HepG2 (cell line): Measurements from ENCODE around the gene CLEC16A. TPM values are rescaled to one million over a fixed set of nuclear protein-coding genes. Genes with fewer than 3 reads are reported as not detected.

Experiments
- FOXO1 ChIP-seq: sonication (generic); formaldehyde crosslinking; IDR thresholded peaks from 2 replicates; pipeline ENCODE4 v1.4.0; 2020; ENCODE audit warnings: missing genetic modification reagents
- HMG20A ChIP-seq: IDR thresholded peaks from 2 replicates; pipeline ENCODE4 v1.6.1; 2016; ENCODE audit warnings: borderline replicate concordance
- IKZF1 ChIP-seq: fragments of 450-650 bp; IDR thresholded peaks from 2 replicates; pipeline ENCODE4 v1.7.1; 2016
- KDM2A ChIP-seq: sonication (generic); formaldehyde crosslinking; IDR thresholded peaks from 2 replicates; pipeline ENCODE4 v1.4.0; 2020; ENCODE audit warnings: low read depth, missing genetic modification reagents, borderline replicate concordance
- KDM5A ChIP-seq: fragments of 200-600 bp; sonication (generic); IDR thresholded peaks from 2 replicates; pipeline ENCODE4 v1.7.0; 2018; ENCODE audit warnings: antibody characterized with exemption, mild to moderate bottlenecking, low read length, borderline replicate concordance
- MTF1 ChIP-seq: sonication (generic); formaldehyde crosslinking; IDR thresholded peaks from 2 replicates; pipeline ENCODE4 v1.5.0; 2020; ENCODE audit warnings: missing genetic modification reagents
- TRIM24 ChIP-seq: sonication (generic); formaldehyde crosslinking; IDR thresholded peaks from 2 replicates; pipeline ENCODE4 v1.8.0; 2022; ENCODE audit warnings: mild to moderate bottlenecking, missing genetic modification reagents
- ZNF407 ChIP-seq: sonication (generic); formaldehyde crosslinking; IDR thresholded peaks from one replicate; pipeline ENCODE4 v1.5.1; 2020; ENCODE audit warnings: mild to moderate bottlenecking, missing genetic modification reagents; ENCODE audit errors: not compliant biosample characterization
- ZNF598 ChIP-seq: sonication (generic); formaldehyde crosslinking; IDR thresholded peaks from 2 replicates; pipeline ENCODE4 v1.5.1; 2020; ENCODE audit warnings: mild to moderate bottlenecking, missing genetic modification reagents, borderline replicate concordance
- polyA plus RNA-seq, 8 experiments: library from polyadenylated mRNA; depleted of rRNA in 3 of 8; stranded (reverse) in 7 of 8; unstranded in 1 of 8; fragments of >200 nt; fragmentation: Illumina TruSeq in 4 of 8; extraction: Trizol in 4 of 8; gene quantifications; 2 replicates each; pipeline versions ENCODE4 v1.2.1 to v1.2.3, GENCODE V29; 2011 to 2016; ENCODE audit warnings: low read depth in 4 of 8, missing spikeins in 1 of 8, mixed read lengths in 1 of 8; ENCODE audit not compliant: insufficient read depth in 1 of 8
- total RNA-seq, 5 experiments: library from RNA; depleted of rRNA; stranded (reverse); fragments of >200 nt; fragmentation: Illumina TruSeq; extraction: Trizol; gene quantifications; 2 replicates each; pipeline ENCODE4 v1.2.3, GENCODE V29; 2016; ENCODE audit warnings: low read depth in 1 of 5
- TF ChIP-seq, protein P1 (sequence below): sonication (generic); formaldehyde crosslinking; conservative IDR thresholded peaks from 2 replicates; pipeline ENCODE4 v1.8.0; 2022; ENCODE audit warnings: low read depth, missing genetic modification reagents
- TF ChIP-seq, protein P2 (sequence below): sonication (generic); formaldehyde crosslinking; IDR thresholded peaks from 2 replicates; pipeline ENCODE4 v1.5.0; 2020; ENCODE audit warnings: mild to moderate bottlenecking, missing genetic modification reagents, borderline replicate concordance
- TF ChIP-seq, protein P3 (sequence below): sonication (generic); formaldehyde crosslinking; IDR thresholded peaks from 2 replicates; pipeline ENCODE4 v1.4.0; 2020; ENCODE audit warnings: missing genetic modification reagents, borderline replicate concordance

The CLEC16A gene
- total and polyA plus RNA-seq, 2 of the 13 experiments (the other 11 are each of a cell fraction or from before 2014, with no cell fraction given) = 8.5 to 10.3 TPM

DNA sequence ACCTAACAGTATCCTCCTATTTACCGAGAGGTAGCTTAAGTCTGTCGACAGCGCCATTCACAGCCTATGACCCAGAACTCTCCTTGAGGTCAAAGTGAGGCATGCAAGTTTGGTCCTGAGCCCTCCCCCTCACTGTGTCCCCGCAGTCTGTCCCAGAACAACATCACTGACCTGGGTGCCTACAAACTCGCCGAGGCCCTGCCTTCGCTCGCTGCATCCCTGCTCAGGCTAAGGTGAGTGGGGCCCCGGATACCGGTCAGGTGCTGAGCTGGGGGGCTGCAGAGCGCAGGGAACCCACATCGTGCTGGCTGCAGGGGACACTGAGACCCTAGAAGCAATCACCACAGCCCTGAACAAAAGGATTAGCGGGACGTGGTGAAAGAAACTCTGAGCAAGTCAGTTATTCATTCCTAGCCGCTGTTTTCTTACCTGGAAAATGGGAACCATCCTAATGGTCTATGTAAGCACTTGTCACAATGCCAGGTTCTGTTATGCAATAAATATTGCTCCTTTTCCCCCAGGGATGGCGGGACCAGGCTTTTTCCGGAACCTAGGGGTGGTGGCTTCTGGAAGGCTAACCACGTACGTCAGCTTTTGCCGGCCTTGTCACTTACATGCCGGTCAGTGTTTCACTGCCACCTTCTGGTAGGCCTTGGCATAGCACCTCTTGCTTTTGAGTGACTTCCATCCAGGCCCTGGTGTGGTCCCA is 25.9 kb upstream of the CLEC16A start (continued):
- TF ChIP-seq ZNF407 (no peak), ZNF598 (CRISPR knock-in tag) (peak; percentile 74; the same call in 1 of the 2 replicates), TRIM24 (CRISPR knock-in tag) (no peak), KDM2A (CRISPR knock-in tag) (peak; percentile 90), FOXO1 (CRISPR knock-in tag) (peak; percentile 39; the same call in 1 of the 2 replicates), KDM5A (no peak), HMG20A (CRISPR knock-in tag) (0 out of 2 replicates have a peak, but pooled peaks have one; percentile 53), MTF1 (CRISPR knock-in tag) (no peak), IKZF1 (no peak)
- TF ChIP-seq, protein P1, sequence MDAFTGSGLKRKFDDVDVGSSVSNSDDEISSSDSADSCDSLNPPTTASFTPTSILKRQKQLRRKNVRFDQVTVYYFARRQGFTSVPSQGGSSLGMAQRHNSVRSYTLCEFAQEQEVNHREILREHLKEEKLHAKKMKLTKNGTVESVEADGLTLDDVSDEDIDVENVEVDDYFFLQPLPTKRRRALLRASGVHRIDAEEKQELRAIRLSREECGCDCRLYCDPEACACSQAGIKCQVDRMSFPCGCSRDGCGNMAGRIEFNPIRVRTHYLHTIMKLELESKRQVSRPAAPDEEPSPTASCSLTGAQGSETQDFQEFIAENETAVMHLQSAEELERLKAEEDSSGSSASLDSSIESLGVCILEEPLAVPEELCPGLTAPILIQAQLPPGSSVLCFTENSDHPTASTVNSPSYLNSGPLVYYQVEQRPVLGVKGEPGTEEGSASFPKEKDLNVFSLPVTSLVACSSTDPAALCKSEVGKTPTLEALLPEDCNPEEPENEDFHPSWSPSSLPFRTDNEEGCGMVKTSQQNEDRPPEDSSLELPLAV (CRISPR knock-in tag) = no peak
- TF ChIP-seq, protein P2, sequence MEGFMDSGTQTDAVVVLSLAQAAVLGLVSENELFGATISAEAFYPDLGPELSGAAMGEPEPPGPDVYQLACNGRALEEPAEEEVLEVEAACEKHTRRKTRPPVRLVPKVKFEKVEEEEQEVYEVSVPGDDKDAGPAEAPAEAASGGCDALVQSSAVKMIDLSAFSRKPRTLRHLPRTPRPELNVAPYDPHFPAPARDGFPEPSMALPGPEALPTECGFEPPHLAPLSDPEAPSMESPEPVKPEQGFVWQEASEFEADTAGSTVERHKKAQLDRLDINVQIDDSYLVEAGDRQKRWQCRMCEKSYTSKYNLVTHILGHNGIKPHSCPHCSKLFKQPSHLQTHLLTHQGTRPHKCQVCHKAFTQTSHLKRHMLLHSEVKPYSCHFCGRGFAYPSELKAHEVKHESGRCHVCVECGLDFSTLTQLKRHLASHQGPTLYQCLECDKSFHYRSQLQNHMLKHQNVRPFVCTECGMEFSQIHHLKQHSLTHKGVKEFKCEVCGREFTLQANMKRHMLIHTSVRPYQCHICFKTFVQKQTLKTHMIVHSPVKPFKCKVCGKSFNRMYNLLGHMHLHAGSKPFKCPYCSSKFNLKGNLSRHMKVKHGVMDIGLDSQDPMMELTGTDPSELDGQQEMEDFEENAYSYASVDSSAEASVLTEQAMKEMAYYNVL (CRISPR knock-in tag) = peak; percentile 71; the same call in 1 of the 2 replicates
- TF ChIP-seq, protein P3, sequence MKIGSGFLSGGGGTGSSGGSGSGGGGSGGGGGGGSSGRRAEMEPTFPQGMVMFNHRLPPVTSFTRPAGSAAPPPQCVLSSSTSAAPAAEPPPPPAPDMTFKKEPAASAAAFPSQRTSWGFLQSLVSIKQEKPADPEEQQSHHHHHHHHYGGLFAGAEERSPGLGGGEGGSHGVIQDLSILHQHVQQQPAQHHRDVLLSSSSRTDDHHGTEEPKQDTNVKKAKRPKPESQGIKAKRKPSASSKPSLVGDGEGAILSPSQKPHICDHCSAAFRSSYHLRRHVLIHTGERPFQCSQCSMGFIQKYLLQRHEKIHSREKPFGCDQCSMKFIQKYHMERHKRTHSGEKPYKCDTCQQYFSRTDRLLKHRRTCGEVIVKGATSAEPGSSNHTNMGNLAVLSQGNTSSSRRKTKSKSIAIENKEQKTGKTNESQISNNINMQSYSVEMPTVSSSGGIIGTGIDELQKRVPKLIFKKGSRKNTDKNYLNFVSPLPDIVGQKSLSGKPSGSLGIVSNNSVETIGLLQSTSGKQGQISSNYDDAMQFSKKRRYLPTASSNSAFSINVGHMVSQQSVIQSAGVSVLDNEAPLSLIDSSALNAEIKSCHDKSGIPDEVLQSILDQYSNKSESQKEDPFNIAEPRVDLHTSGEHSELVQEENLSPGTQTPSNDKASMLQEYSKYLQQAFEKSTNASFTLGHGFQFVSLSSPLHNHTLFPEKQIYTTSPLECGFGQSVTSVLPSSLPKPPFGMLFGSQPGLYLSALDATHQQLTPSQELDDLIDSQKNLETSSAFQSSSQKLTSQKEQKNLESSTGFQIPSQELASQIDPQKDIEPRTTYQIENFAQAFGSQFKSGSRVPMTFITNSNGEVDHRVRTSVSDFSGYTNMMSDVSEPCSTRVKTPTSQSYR = no peak; the same call in 1 of the 2 replicates
